Measurements from ENCODE around the gene TP53RK. TPM values are rescaled to one million over a fixed set of nuclear protein-coding genes. Genes with fewer than 3 reads are reported as not detected.

The TP53RK gene
- total and polyA plus RNA-seq, 4 donors: 4.7 to 12.8 (median 6.8) TPM

DNA sequence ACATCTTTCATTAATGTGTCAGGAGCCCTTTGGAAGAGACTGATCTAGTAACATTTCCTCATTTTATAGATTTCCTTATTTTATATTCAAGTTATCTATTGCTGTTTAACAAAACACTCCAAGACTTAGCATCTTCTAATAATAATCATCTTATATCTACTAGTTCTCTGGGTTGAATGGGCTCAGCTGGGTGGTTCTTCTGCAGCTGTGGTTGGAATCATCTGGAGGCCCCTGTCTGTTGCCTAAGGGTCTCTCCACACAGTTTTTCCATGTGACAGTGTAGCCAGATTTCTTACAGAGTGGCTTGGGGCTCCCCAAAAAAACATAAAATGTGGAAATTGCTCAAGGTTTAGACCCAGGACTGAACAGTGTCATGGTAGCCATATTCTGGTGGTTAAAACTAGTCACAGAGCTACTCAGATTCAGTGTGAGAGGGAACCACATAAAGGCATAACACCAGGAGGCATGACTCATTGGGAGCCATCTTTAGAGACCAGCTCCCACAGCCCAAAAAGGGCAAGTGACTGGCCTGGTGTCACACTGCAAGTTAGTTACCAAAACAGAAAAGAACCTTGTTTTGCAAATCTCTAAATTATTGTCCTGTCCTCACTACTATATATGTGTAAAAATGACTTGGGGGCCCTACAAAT lies 31.7 kb upstream of the TP53RK start:
- Histone ChIP-seq H3K4me3 (ENCODE audit: low read depth in 1 of 3, low read length in 3 of 3) (no peak overlapping the region), H3K27ac (ENCODE audit: low read depth in 1 of 2, low read length in 2 of 2) (no peak overlapping the region), H3K9me3 (ENCODE audit: control insufficient read depth in 4 of 4, low read length in 3 of 4) (no peaks in the 10 kb centered on the region), H3K27me3 (ENCODE audit: control insufficient read depth in 4 of 4, insufficient read depth in 4 of 4, low read length in 3 of 4) (no peaks in the 10 kb centered on the region), H3K36me3 (ENCODE audit: control insufficient read depth in 4 of 4, insufficient read depth in 3 of 4, low read depth in 1 of 4, low read length in 3 of 4) (peaks cover 0 to 7% (median 5%) of the 10 kb centered on the region in 4 donors), H3K4me1 (ENCODE audit: control insufficient read depth in 4 of 4, insufficient read depth in 4 of 4, low read length in 3 of 4) (peaks cover 0 to 4% (median under 1%) of the 10 kb centered on the region in 4 donors), H3K9ac (ENCODE audit: low read depth in 1 of 2, low read length in 2 of 2) (no peak overlapping the region)
- DNase-seq (ENCODE audit: low spot score): no peak
- TF ChIP-seq SP1 (IDR thresholded peaks at IDR 0.05) (no peak), HNF4A (conservative IDR thresholded peaks at IDR 0.05) (no peak), GABPA (IDR thresholded peaks at IDR 0.05 in 1 of 2, conservative IDR thresholded peaks at IDR 0.05 in 1 of 2) (no peak), HNF4G (IDR thresholded peaks at IDR 0.05) (no peak), MAX (IDR thresholded peaks at IDR 0.05) (no peak), FOXA2 (IDR thresholded peaks at IDR 0.05) (no peak), YY1 (IDR thresholded peaks at IDR 0.05) (no peak), REST (IDR thresholded peaks at IDR 0.05) (no peak), RXRA (IDR thresholded peaks at IDR 0.05) (no peak), NR2F2 (IDR thresholded peaks at IDR 0.05) (no peak), FOXA1 (IDR thresholded peaks at IDR 0.05) (no peak), EGR1 (IDR thresholded peaks at IDR 0.05; ENCODE audit: low read depth in 2 of 2) (no peak), JUND (IDR thresholded peaks at IDR 0.05) (no peak), TAF1 (conservative IDR thresholded peaks at IDR 0.05) (no peak)
- TF ChIP-seq, protein P1, sequence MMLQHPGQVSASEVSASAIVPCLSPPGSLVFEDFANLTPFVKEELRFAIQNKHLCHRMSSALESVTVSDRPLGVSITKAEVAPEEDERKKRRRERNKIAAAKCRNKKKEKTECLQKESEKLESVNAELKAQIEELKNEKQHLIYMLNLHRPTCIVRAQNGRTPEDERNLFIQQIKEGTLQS (IDR thresholded peaks at IDR 0.05): no peak
- TF ChIP-seq, protein P2, sequence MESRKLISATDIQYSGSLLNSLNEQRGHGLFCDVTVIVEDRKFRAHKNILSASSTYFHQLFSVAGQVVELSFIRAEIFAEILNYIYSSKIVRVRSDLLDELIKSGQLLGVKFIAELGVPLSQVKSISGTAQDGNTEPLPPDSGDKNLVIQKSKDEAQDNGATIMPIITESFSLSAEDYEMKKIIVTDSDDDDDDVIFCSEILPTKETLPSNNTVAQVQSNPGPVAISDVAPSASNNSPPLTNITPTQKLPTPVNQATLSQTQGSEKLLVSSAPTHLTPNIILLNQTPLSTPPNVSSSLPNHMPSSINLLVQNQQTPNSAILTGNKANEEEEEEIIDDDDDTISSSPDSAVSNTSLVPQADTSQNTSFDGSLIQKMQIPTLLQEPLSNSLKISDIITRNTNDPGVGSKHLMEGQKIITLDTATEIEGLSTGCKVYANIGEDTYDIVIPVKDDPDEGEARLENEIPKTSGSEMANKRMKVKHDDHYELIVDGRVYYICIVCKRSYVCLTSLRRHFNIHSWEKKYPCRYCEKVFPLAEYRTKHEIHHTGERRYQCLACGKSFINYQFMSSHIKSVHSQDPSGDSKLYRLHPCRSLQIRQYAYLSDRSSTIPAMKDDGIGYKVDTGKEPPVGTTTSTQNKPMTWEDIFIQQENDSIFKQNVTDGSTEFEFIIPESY (IDR thresholded peaks at IDR 0.05): no peak

GRCh38 chr20:46720019-46720418 lies 30.8 kb upstream of the TP53RK start:
- no peak overlapping the region for H3K4me3 ChIP-seq (ENCODE audit: low read depth in 1 of 3, low read length in 3 of 3)
- TF ChIP-seq NR2F2 (IDR thresholded peaks at IDR 0.05) (no peak), REST (IDR thresholded peaks at IDR 0.05) (no peak), EGR1 (IDR thresholded peaks at IDR 0.05; ENCODE audit: low read depth in 2 of 2) (no peak), FOXA1 (IDR thresholded peaks at IDR 0.05) (no peak), GABPA (IDR thresholded peaks at IDR 0.05 in 1 of 2, conservative IDR thresholded peaks at IDR 0.05 in 1 of 2) (no peak), HNF4G (IDR thresholded peaks at IDR 0.05) (no peak), JUND (IDR thresholded peaks at IDR 0.05) (no peak), SP1 (IDR thresholded peaks at IDR 0.05) (no peak), MAX (IDR thresholded peaks at IDR 0.05) (no peak), CTCF (IDR thresholded peaks at IDR 0.05; ENCODE audit: low read depth, low read length, missing input control) (no peak), RXRA (IDR thresholded peaks at IDR 0.05) (no peak), YY1 (IDR thresholded peaks at IDR 0.05) (no peak)
- no peak overlapping the region for H3K27ac ChIP-seq (ENCODE audit: low read depth in 1 of 2, low read length in 2 of 2)
- H3K9me3 ChIP-seq (ENCODE audit: control insufficient read depth in 4 of 4, low read length in 3 of 4): no peaks in the 10 kb centered on the region
- H3K9ac ChIP-seq (ENCODE audit: low read depth in 1 of 2, low read length in 2 of 2): no peak overlapping the region
- H3K4me1 ChIP-seq (ENCODE audit: control insufficient read depth in 4 of 4, insufficient read depth in 4 of 4, low read length in 3 of 4): peaks cover 2 to 13% (median 8%) of the 10 kb centered on the region in 4 donors
- H3K36me3 ChIP-seq (ENCODE audit: control insufficient read depth in 4 of 4, insufficient read depth in 3 of 4, low read depth in 1 of 4, low read length in 3 of 4): peaks cover 0 to 2% (median 0%) of the 10 kb centered on the region in 4 donors
- H3K27me3 ChIP-seq (ENCODE audit: control insufficient read depth in 4 of 4, insufficient read depth in 4 of 4, low read length in 3 of 4): no peaks in the 10 kb centered on the region
- WGBS: 96% methylated on average over 1 of the region's 1 CpG
- no peak for DNase-seq (ENCODE audit: low spot score)
